Measurements from ENCODE around the gene IQSEC1. TPM values are rescaled to one million over a fixed set of nuclear protein-coding genes. Genes with fewer than 3 reads are reported as not detected.

IQSEC1 gene
- total RNA-seq, 1 donor = 135 TPM

DNA sequence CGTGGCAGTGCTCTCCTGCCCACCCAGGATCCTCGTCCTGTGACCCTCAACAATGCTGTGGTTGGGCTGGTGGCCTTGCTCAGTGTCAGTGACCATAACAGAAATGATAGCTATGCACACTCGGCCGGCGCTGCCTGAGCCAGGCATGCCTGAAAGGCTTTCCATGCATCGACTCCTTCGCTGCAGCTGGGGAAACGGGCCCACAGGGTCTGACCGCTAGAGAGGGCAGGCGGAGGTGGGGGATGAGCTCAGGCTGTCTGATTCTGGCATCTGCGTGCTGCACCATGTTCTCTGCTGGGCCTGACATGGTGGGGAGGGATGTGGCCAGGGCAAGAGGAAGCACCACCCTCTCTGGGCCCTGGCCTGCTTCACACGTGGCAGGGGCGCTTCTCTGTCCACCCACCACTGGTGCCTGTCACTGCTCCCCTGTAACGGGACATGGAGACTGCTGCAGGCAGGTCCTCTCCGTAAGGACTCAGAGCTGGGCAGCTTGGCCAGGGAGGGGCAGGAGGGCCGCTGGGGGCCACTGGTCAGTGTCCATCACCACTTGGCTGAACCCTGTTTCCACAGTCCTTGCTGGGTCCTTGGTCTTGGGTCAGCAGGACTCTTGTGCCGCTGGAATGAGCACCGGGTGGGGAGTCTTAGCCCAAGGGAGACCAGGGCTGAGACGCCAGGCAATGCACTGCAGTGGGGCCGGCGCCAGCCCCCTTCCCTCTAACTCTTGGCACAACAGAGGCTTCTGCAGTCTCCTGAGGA is 167.7 kb downstream of the IQSEC1 start:
- Histone ChIP-seq H3K4me1 (ENCODE audit: insufficient read depth, low read length) (peaks cover 26% of the 10 kb centered on the region), H3K27me3 (ENCODE audit: insufficient read depth, low read length) (no peaks in the 10 kb centered on the region), H3K4me3 (ENCODE audit: low read length) (no peak overlapping the region), H3K9me3 (ENCODE audit: low read depth, low read length) (no peaks in the 10 kb centered on the region)

DNA sequence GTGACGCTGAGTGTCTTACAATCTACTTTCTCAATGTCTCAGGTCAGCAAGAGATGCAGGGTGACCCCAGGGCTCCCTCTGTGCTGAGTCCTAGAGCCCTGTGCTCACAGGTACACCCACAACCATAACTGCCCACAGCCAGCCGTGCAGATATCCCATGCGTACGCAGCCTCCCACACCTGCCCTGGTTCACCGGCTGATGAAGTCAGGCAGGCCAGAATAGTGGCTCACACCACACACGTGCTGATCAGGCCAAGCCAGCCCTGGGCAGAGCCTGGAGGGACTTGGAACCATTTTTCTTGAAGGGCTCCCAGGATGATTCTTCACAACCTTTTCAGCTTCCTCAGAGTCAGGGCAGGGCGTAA is 168.3 kb downstream of the IQSEC1 start:
- Histone ChIP-seq H3K4me1 (ENCODE audit: insufficient read depth, low read length) (peaks cover 26% of the 10 kb centered on the region), H3K4me3 (ENCODE audit: low read length) (no peak overlapping the region), H3K27me3 (ENCODE audit: insufficient read depth, low read length) (no peaks in the 10 kb centered on the region), H3K9me3 (ENCODE audit: low read depth, low read length) (no peaks in the 10 kb centered on the region)

DNA sequence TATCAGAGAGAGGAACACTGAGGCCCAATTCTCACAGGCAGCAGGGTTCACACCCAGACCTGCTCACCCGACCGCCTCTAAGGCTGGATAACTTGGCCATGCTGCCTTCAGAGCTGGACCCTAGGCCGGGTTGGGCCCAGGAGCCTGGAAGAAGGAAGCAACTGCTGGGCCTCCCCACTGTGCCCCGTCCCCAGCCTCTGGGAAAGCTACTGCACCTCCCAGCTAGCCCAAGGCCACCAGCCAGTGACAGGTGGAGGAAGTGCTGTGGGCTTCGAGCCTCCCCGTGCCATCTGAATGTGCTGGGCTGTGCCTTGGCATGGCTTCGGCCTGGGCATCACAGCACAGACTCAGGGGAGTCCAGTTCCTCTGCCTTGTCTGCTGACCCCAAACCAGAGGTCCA is 169.3 kb downstream of the IQSEC1 start:
- Histone ChIP-seq H3K27me3 (ENCODE audit: insufficient read depth, low read length) (no peaks in the 10 kb centered on the region), H3K4me3 (ENCODE audit: low read length) (no peak overlapping the region), H3K9me3 (ENCODE audit: low read depth, low read length) (no peaks in the 10 kb centered on the region), H3K4me1 (ENCODE audit: insufficient read depth, low read length) (peaks cover 26% of the 10 kb centered on the region)

DNA sequence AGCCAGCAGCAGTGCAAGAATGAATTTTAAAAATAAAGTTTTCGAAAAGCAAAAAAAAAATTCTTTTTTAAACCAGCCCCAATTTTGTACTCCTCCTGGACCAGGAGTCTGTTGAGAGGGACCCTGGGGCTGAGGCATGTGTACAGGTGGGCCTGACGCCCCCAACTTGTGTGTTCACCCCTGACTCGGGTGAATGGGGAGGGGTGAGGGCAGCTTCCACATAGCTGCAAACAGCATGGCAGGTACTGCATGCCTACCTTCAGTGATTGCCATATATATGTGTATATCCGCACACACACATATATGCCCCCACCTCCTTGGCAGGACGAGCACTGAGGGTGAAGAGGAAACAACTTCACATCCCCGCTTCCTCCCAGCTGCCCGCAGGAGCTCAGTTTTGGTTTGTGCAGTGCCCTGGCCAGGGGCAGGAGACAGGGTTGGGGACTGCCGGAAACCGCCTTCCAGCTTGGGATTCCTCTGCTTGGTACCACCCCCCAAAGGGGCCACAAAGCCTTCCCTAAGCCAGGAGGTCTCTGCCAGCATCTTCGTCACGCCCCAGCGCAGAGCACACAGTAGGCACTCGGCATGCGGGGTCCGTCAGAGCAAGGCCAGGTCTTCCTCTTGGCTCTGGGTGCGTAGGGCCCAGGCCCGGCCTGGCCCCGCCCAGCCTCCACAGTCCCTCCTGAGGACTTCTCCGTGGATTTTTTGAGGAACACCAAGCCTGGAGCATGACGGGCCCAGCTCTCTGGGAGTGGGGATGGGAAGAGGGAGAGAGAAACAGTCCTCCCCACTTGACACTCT is 170.0 kb downstream of the IQSEC1 start:
- no peaks in the 10 kb centered on the region for H3K27me3 ChIP-seq (ENCODE audit: insufficient read depth, low read length)
- no peak overlapping the region for H3K4me3 ChIP-seq (ENCODE audit: low read length)
- H3K9me3 ChIP-seq (ENCODE audit: low read depth, low read length) = no peaks in the 10 kb centered on the region
- peaks cover 26% of the 10 kb centered on the region for H3K4me1 ChIP-seq (ENCODE audit: insufficient read depth, low read length)

DNA sequence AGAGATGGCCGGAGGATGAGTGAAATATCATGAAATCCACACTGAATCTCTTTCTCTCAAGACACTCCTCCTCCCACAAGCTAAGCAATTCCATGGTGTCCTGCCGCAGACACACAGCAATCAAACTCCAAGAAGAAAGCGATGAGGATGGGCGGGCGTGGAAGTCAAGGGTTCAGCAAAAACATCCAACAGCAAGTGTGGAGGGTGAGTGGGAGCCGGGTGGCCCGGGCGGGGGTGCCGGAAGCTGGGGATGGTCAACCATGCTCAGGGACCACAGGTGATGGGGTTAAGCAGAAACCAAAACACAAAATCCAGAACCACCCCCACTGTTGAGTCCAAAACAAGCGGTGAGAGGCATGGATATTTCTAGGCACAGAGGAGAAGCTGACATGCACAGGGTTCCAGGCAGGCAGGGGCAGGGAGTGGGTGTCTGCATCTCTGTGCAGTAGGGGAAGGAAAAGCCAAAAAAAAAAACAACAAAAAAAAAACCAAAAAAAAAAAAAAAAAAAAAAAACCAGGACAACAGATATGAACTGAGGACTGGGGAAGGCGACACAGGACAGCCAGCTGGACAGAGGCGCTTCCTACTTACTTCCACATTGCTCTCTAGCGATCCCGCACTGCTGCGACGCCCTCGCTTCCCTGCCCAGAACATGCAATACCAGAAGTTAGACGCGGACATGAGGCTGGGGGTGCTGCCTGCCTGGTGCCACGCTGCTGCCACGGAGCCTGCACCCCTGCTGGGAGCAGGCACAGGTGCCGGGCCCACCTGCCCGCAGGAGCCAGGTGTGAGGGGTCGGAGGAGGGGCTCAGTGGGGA is 170.8 kb downstream of the IQSEC1 start:
- H3K4me3 ChIP-seq (ENCODE audit: low read length) = no peak overlapping the region
- no peaks in the 10 kb centered on the region for H3K9me3 ChIP-seq (ENCODE audit: low read depth, low read length)
- H3K27me3 ChIP-seq (ENCODE audit: insufficient read depth, low read length) = no peaks in the 10 kb centered on the region
- H3K4me1 ChIP-seq (ENCODE audit: insufficient read depth, low read length) = peaks cover 26% of the 10 kb centered on the region

DNA sequence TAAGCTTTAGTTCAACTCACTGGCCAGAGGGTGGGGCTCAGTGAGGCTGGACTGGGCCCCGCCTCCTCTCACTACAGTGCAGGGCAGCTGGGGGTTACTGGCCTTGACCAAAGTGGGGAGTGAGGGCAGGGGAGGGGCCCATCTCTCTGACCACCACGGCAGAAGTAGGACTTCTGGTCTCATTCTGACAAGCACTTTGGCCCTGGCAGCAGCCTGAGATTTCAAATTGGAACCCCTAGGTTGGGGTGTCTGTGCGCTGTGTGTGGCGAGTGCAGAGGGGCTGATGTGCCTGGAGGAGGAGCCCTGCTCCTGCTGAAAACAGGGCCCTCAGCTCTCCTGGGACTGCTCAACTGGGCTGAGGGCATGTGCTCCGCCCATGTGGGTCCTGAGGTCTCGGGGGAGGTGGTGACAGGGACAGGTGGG is 171.6 kb downstream of the IQSEC1 start:
- H3K27me3 ChIP-seq (ENCODE audit: insufficient read depth, low read length) = no peaks in the 10 kb centered on the region
- no peaks in the 10 kb centered on the region for H3K9me3 ChIP-seq (ENCODE audit: low read depth, low read length)
- peaks cover 26% of the 10 kb centered on the region for H3K4me1 ChIP-seq (ENCODE audit: insufficient read depth, low read length)
- H3K4me3 ChIP-seq (ENCODE audit: low read length) = no peak overlapping the region

DNA sequence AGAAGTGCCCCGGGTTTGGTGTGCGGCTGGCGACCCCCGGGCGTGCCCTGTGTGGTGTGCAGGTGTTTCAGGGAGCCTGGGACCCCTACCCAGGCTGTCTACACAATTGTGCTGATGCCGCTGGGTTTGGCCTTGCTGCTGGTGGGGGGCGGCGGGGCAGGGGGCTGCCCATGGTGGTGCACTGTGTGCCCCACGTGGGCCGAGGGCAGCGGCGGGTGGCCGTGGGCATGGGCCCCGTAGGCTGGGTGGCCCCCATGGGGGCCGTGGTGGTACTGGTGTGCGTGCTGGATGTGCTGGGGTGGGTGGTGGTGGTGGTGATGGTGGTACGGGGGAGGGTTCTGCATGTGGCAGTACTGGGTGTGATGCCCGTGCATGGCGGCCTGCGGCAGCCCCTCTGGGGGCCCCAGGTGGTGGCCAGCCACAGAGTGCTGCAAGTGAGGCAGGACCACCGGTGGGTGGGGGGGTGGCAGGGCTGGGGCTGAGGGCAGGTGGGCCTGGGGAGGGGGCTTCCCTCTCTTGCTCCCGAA is 172.3 kb downstream of the IQSEC1 start:
- H3K4me3 ChIP-seq (ENCODE audit: low read length) = no peak overlapping the region
- H3K4me1 ChIP-seq (ENCODE audit: insufficient read depth, low read length) = peaks cover 26% of the 10 kb centered on the region
- H3K9me3 ChIP-seq (ENCODE audit: low read depth, low read length) = no peaks in the 10 kb centered on the region
- no peaks in the 10 kb centered on the region for H3K27me3 ChIP-seq (ENCODE audit: insufficient read depth, low read length)

DNA sequence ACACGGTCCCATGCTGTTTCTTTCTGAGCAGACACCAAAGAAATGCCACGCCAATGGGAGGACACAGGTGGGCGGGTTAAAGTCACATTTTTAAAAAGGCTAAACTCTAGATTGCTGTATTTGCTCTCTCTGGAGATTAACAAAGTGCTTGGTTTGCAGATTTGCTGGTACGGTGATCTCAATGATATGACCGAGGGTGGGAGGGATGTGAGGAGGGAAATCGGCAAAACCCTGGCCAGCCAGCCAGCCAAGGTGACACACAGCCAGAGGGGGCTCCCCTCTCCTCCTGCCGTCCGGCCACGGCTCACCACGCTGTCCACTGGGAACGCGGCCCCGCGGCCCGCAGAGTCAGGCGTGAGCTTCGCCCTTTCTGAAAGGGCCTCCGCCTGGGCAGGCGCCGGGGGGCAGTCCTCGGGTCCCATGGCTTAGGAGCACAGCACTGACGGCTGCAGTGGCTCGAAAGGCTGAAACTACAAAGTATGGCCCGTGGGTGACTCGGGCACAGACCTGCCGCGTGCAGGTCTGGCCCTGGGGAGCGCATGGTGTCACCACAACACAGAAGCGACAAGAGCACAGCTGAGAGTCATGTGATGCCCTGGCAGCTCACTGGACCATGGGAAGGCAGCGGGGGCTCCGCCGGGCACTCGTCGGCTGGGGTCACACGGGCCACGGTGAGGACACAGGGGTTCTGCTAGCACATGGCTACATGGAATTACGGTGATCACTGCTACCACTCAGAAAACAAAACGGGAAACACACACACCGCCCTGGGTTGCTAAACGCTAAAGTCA is 174.1 kb downstream of the IQSEC1 start:
- Histone ChIP-seq H3K4me1 (ENCODE audit: insufficient read depth, low read length) (peaks cover 16% of the 10 kb centered on the region), H3K4me3 (ENCODE audit: low read length) (no peak overlapping the region), H3K27me3 (ENCODE audit: insufficient read depth, low read length) (no peaks in the 10 kb centered on the region), H3K9me3 (ENCODE audit: low read depth, low read length) (no peaks in the 10 kb centered on the region)

DNA sequence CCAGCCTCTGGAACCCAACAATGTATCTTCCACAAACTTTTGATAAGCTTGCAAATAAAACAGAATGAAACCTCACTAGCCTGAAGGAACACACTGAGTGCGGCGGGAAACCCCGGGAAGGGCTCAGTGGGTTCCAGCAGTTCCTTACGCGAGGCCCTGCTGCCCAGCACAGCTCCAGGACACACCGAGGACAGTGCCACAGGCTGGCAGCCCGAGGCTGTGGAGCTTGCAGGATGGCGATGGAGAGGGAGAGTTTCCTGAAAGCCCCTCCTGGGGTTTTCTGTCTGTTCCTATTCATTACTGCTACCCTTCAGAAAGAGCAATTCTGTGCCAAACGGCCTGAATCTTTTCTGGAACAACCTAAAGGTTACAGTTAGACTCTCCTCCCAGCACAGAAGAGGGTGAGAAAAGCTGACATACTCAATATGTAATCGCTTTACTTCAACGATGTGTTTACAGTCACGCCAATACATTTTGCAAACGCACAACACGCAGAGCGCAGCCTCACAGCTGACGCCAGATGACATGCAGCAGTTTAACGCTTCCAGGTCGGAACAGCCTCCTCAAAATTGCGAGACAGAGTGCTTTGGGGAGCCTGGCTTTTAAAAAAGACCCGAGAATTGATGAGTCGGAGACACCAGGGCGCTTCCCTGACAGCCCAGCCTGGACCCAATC is 174.8 kb downstream of the IQSEC1 start:
- H3K4me1 ChIP-seq (ENCODE audit: insufficient read depth, low read length) = peaks cover 9% of the 10 kb centered on the region
- no peaks in the 10 kb centered on the region for H3K27me3 ChIP-seq (ENCODE audit: insufficient read depth, low read length)
- no peak overlapping the region for H3K4me3 ChIP-seq (ENCODE audit: low read length)
- H3K9me3 ChIP-seq (ENCODE audit: low read depth, low read length) = no peaks in the 10 kb centered on the region

DNA sequence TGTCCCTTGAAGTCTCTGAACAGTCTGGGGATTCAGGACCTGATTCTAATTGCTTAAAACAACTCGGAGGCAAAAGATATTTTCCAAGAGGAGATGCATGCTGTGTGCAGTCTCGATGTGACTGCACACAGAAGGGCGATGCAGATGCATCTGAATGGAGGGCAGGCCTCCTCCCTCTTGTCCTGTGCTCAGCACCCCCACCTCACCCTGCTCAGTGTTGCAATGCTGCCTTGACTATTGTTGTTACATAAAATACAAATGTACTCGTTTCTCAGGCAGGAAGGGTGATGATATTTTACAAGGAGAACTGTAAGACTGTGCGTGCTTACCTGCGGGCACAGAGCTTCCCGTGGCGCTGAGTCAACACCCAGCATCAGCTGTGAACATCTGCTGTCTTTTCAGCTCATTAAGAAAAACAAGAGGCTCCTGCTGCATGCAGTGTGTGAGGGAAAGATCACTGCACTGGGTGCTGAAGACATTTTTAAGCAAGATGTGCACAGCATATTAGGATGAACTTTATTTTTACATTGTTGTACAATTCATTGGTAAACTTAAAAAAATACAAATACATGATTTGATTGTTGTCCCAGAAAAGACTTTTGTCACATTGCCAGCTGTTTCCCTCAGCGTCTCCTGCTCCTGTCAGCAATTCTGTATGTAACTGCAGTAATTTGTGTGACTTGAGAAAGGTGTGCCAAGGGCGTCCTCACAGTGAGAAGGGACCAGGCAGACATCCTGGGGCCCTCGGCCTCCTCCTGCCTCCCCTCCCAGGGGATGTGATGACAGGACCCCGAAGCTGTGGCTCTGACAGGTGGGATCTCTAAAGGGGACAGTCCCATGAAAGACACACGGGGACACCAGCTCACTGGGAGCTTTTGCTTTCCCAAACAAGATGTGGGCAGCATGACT is 175.6 kb downstream of the IQSEC1 start:
- Histone ChIP-seq H3K4me3 (ENCODE audit: low read length) (no peak overlapping the region), H3K4me1 (ENCODE audit: insufficient read depth, low read length) (peaks cover 1% of the 10 kb centered on the region), H3K9me3 (ENCODE audit: low read depth, low read length) (no peaks in the 10 kb centered on the region), H3K27me3 (ENCODE audit: insufficient read depth, low read length) (no peaks in the 10 kb centered on the region)

DNA sequence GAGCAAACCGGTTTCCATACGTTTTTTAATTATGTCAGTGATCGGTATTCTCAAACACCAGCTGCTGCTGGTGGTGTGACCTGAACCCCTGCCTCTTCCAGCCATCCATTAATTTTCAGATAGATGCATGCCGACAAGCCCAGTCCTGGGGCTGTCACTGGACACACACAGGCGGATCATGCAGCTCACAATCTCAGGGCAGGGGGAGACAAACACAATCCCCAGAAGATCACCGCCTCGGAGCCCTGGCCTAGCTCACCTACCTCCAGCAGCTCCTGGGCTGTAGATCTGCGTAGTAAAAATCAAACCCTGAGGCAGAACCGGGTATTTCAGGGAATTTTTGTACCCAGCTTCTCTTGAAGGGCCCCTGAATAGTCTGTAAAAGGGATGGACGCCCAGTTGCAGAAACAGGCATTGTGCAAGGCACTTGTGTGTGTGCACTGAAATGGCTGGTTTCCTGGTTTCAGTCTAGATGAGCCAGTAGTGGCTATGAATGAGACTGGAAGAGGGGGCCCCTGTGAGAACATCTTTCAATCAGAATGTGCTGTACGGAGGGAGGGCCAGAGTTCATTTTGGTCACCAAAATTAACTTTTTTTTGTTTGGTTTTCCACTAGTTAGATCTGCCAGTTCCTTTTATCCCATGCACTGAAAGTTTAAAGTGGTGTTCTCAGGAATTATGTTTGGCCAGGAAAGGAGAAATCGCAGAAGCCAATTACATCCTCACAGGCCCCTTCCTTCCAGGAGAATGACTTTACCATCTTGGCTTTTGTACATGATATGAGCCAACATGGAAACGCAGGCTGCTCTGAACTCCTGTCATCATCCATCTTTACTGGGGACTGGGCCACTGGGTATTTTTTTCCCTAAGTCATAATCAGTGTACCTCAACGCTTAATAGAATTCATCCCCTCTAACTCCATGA is 176.9 kb downstream of the IQSEC1 start:
- Histone ChIP-seq H3K4me1 (ENCODE audit: insufficient read depth, low read length) (peaks cover 7% of the 10 kb centered on the region), H3K27me3 (ENCODE audit: insufficient read depth, low read length) (no peaks in the 10 kb centered on the region), H3K4me3 (ENCODE audit: low read length) (no peak overlapping the region), H3K9me3 (ENCODE audit: low read depth, low read length) (no peaks in the 10 kb centered on the region)

DNA sequence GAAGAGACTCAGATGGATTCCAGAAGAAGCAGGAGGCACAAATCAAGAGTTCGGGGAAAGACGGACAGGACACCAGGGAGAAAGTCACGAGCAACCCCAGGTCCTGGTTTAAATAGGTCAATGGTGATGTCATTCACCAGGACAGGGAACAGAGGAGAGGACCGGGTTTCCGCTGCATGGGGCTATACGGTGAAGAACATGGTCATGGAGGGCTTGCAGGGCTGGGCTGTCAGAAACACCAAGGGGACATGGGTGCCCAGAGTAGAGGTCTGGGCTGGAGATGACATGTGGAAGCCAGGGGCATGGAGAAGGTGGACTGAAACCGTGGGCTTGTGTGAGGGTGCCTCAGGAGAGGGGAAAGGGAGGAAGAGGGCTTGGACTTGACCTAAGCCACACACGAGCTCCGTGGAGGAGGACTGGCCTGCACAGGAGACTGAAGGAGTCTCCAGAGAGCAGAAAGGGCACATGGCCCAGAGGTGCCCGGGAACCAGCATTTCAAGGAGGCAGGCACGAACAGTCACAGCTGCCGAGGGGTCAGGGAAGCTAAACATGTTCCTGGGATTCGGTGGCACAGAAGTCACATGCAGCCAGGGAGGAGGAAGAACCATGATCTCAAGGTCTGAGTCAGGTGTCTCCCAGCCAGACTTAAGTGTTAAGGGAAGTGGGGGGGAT is 177.7 kb downstream of the IQSEC1 start:
- H3K9me3 ChIP-seq (ENCODE audit: low read depth, low read length) = no peaks in the 10 kb centered on the region
- no peak overlapping the region for H3K4me3 ChIP-seq (ENCODE audit: low read length)
- peaks cover 3% of the 10 kb centered on the region for H3K27me3 ChIP-seq (ENCODE audit: insufficient read depth, low read length)
- H3K4me1 ChIP-seq (ENCODE audit: insufficient read depth, low read length) = peaks cover 7% of the 10 kb centered on the region

Measured in mononuclear cell (primary cell).